ENCODE results near the gene AUNIP.

DNA sequence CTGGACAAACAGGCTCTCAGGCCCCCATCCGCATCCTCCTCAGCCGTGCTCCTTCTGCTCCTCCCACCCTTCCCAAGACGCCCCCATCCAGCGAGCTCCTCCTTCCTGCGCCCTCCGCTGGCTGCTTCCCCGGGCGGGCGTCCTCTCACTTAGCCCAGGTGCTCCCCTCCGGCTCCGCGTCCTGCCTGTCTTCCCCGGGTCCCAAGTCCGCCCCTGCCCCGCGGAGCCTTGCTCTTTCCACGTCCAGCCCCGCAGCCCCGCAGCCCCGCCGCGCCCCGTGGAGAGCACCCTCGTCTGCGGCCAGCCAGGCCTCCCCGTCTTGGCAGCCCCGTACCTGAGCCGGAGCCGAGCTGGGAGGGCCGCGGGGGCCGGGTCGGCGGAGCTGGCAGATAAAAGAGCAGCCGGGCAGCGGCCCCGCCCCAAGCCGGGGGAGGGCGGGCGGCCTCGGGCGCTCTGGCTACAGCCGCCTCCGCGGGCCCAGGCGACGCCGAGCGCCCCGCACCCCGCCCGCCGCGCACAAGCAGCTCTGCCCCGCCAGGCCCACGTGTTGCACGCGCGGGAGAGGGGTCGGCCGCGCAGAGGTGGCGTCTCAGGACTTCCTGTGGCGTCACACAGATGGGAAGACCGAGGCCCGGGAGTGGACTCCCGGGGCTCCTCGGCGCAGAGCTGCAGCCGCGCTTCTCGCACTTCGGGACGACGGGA is 16.0 kb upstream of the AUNIP start, which contains the start of gene PAQR7:
- TF ChIP-seq, protein P1, sequence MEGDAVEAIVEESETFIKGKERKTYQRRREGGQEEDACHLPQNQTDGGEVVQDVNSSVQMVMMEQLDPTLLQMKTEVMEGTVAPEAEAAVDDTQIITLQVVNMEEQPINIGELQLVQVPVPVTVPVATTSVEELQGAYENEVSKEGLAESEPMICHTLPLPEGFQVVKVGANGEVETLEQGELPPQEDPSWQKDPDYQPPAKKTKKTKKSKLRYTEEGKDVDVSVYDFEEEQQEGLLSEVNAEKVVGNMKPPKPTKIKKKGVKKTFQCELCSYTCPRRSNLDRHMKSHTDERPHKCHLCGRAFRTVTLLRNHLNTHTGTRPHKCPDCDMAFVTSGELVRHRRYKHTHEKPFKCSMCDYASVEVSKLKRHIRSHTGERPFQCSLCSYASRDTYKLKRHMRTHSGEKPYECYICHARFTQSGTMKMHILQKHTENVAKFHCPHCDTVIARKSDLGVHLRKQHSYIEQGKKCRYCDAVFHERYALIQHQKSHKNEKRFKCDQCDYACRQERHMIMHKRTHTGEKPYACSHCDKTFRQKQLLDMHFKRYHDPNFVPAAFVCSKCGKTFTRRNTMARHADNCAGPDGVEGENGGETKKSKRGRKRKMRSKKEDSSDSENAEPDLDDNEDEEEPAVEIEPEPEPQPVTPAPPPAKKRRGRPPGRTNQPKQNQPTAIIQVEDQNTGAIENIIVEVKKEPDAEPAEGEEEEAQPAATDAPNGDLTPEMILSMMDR (IDR thresholded peaks at IDR 0.05), result no peak
- TF ChIP-seq ZFX (IDR thresholded peaks at IDR 0.05; ENCODE audit: borderline replicate concordance), result no peak
